ENCODE measurements around the gene PC. TPM values are rescaled to one million over a fixed set of nuclear protein-coding genes. Genes with fewer than 3 reads are reported as not detected.

The PC gene
- total RNA-seq, 1 donor from 2014 or later = 49.1 TPM

- Mint-ChIP-seq H3K27ac (ENCODE audit: unreplicated experiment) (no peak overlapping the region), H3K9me3 (ENCODE audit: unreplicated experiment) (no peaks in the 10 kb centered on the region), H3K27me3 (ENCODE audit: unreplicated experiment) (no peaks in the 10 kb centered on the region), H3K4me3 (ENCODE audit: unreplicated experiment) (no peak overlapping the region), H3K4me1 (ENCODE audit: unreplicated experiment) (no peaks in the 10 kb centered on the region), H3K36me3 (ENCODE audit: unreplicated experiment) (peaks cover 8% of the 10 kb centered on the region)
- TF ChIP-seq, protein P1, sequence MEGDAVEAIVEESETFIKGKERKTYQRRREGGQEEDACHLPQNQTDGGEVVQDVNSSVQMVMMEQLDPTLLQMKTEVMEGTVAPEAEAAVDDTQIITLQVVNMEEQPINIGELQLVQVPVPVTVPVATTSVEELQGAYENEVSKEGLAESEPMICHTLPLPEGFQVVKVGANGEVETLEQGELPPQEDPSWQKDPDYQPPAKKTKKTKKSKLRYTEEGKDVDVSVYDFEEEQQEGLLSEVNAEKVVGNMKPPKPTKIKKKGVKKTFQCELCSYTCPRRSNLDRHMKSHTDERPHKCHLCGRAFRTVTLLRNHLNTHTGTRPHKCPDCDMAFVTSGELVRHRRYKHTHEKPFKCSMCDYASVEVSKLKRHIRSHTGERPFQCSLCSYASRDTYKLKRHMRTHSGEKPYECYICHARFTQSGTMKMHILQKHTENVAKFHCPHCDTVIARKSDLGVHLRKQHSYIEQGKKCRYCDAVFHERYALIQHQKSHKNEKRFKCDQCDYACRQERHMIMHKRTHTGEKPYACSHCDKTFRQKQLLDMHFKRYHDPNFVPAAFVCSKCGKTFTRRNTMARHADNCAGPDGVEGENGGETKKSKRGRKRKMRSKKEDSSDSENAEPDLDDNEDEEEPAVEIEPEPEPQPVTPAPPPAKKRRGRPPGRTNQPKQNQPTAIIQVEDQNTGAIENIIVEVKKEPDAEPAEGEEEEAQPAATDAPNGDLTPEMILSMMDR (IDR thresholded peaks at IDR 0.05) = no peak
- DNase-seq (ENCODE audit: extremely low spot score, unreplicated experiment) = no peak
Measured at GRCh38 chr11:66864924-66865697, 93.1 kb downstream of the PC start.

DNA sequence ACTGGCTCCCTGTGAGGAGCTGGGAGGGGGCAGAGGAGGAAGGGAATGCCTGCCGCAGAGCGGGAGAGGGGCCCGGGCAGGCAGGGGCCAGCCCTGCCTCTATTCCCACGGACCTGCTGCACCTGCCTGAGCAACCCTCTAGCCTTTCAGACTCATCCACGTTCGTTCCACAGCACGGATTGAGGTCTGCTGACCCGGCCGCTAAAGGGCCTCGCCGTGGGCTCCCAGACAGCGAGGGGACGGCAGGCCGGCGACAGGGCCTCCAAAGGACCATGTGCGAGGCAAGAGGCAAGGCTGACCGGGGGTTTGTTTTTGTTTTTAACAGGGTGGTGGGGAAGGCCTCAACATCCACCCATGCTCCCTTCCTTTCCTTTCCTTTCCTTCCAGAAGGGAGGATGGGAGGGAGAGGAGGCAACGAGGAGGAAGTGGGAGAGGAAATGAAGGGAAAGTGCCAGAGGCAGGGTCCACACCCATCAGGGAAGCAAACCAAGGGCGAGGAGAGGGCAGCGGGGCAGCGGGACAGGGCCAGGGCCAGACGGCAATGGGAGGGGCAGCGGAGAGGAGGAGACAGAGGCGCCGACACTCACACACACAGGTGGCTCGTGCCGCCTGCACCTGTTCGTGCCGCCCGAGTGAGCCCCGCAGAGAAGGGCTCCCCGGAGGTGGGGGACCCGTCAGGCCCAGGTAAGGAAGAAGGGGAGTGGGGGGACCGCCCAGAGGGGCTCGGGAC lies 93.8 kb downstream of the PC start:
- DNase-seq (ENCODE audit: extremely low spot score, unreplicated experiment) = no peak
- H3K4me3 Mint-ChIP-seq (ENCODE audit: unreplicated experiment) = no peak overlapping the region
- H3K36me3 Mint-ChIP-seq (ENCODE audit: unreplicated experiment) = peaks cover 7% of the 10 kb centered on the region
- TF ChIP-seq, protein P1 (IDR thresholded peaks at IDR 0.05) = no peak
- H3K27ac Mint-ChIP-seq (ENCODE audit: unreplicated experiment) = no peak overlapping the region
- no peaks in the 10 kb centered on the region for H3K9me3 Mint-ChIP-seq (ENCODE audit: unreplicated experiment)
- H3K4me1 Mint-ChIP-seq (ENCODE audit: unreplicated experiment) = no peaks in the 10 kb centered on the region
- H3K27me3 Mint-ChIP-seq (ENCODE audit: unreplicated experiment) = no peaks in the 10 kb centered on the region

DNA sequence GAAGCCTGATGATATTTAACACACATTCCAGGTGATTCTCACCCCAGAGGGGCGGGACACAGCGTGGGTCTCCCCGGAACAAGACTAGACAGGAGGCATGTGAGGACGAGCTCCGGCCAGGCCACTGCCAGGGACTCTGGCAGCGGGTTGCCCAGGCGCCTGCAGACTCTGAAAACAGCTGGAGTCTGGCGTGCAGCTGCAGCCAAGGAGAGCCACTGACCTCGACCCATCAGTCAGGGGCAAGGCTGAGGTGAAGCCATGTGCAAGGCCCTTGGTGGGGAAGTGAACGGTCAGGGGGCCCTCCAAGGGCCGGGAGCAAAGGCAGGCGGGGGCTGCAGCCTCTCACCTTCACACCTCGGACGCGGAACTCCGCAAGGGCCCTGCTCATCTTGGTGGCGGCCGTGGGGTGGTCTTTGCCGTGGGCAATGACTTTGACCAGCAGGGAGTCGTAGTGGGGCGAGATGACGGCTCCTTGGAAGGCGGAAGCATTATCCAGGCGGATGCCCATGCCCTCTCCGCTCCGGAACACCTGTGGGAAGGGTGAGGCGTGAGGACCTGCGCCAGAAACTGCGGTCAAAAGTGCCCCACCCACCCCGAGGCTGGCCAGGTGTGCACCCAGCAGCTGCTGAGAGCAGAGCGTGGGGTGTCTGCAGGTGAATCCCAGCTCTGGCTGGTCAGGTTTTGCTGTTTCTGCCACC lies 94.6 kb downstream of the PC start:
- no peaks in the 10 kb centered on the region for H3K9me3 Mint-ChIP-seq (ENCODE audit: unreplicated experiment)
- no peak for DNase-seq (ENCODE audit: extremely low spot score, unreplicated experiment)

GRCh38 chr11:66862559-66863037 lies 95.6 kb downstream of the PC start:
- Mint-ChIP-seq H3K4me1 (ENCODE audit: unreplicated experiment) (peaks cover 3% of the 10 kb centered on the region), H3K27me3 (ENCODE audit: unreplicated experiment) (no peaks in the 10 kb centered on the region), H3K27ac (ENCODE audit: unreplicated experiment) (no peak overlapping the region), H3K4me3 (ENCODE audit: unreplicated experiment) (no peak overlapping the region), H3K9me3 (ENCODE audit: unreplicated experiment) (no peaks in the 10 kb centered on the region), H3K36me3 (ENCODE audit: unreplicated experiment) (peaks cover 2% of the 10 kb centered on the region)
- DNase-seq (ENCODE audit: extremely low spot score, unreplicated experiment) = no peak
- TF ChIP-seq, protein P1 (IDR thresholded peaks at IDR 0.05) = no peak

More for the DNA sequence above, 94.6 kb downstream of the PC start:
- H3K36me3 Mint-ChIP-seq (ENCODE audit: unreplicated experiment) = peaks cover 7% of the 10 kb centered on the region
- no peak overlapping the region for H3K27ac Mint-ChIP-seq (ENCODE audit: unreplicated experiment)
- H3K4me1 Mint-ChIP-seq (ENCODE audit: unreplicated experiment) = no peaks in the 10 kb centered on the region
- no peaks in the 10 kb centered on the region for H3K27me3 Mint-ChIP-seq (ENCODE audit: unreplicated experiment)
- TF ChIP-seq, protein P1 (IDR thresholded peaks at IDR 0.05) = no peak
- H3K4me3 Mint-ChIP-seq (ENCODE audit: unreplicated experiment) = no peak overlapping the region

Measured in osteocyte (in vitro differentiated cells).